ENCODE results near the gene PAGE3.

PAGE3 gene

DNA sequence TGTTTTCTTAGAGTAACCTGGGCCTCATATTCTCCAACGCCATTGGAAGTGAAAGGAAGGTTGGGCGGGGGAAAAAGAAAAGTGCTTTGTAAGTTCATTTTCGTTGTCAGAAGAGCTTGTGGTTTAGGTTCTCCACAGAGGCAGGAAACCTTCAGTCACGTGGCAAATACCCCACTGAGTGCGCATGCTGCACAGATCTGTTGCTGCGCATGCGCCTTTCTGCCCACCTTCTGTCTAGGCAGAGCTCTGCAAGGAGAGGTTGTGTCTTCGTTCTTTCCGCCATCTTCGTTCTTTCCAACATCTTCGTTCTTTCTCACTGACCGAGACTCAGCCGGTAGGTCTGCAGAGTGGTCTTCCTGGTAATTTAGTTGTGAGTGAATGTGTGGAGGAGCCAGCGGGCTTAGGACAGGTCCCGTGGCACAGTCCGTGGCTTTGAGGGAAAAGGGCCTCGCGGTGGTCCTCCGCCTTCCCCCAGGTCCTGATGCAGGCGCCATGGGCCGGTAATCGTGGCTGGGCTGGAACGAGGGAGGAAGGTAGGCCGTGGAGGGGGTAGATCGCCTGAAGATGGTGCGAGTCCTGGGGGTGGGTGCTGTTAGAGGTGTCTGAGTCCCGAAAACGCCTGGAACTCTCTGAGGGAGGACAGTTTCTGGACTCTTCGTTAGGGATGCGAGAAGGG lies 44.5 kb downstream of the PAGE3 start, which contains the start of gene PAGE5:
Gene PAGE5 (plus strand): TSS at position 228 of the 676 bp plus-strand sequence. CDS start 1,037 bp downstream, outside the sequence.
- TF ChIP-seq, protein P1, sequence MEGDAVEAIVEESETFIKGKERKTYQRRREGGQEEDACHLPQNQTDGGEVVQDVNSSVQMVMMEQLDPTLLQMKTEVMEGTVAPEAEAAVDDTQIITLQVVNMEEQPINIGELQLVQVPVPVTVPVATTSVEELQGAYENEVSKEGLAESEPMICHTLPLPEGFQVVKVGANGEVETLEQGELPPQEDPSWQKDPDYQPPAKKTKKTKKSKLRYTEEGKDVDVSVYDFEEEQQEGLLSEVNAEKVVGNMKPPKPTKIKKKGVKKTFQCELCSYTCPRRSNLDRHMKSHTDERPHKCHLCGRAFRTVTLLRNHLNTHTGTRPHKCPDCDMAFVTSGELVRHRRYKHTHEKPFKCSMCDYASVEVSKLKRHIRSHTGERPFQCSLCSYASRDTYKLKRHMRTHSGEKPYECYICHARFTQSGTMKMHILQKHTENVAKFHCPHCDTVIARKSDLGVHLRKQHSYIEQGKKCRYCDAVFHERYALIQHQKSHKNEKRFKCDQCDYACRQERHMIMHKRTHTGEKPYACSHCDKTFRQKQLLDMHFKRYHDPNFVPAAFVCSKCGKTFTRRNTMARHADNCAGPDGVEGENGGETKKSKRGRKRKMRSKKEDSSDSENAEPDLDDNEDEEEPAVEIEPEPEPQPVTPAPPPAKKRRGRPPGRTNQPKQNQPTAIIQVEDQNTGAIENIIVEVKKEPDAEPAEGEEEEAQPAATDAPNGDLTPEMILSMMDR (IDR thresholded peaks at IDR 0.05; ENCODE audit: borderline replicate concordance, insufficient read depth, low read depth, low read length) = no peak

DNA sequence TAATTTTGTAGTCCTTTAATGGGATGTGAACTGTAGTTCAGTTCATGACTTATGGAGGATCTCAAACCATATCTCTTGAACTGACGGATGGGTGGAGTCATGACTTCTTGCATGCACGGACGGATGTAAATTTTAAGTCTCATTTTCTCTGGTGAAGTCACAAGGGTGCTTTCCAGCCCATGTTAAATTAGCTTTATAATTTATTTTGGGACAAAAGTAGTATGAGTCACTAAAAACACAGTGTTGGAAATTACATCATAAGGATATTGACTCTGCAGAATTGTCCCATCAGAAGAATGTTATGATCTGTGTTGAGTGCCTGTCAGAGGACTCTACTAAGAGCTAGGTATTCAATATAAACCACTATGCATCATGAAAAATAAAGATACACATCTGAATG lies 51.3 kb downstream of the PAGE3 start:
- TF ChIP-seq, protein P1 (IDR thresholded peaks at IDR 0.05; ENCODE audit: borderline replicate concordance, insufficient read depth, low read depth, low read length) = no peak

More for the DNA sequence above, 44.5 kb downstream of the PAGE3 start, which contains the start of gene PAGE5:
- H3K4me3 ChIP-seq (ENCODE audit: low read depth, low read length) = no peak within 1 kb of the TSS

DNA sequence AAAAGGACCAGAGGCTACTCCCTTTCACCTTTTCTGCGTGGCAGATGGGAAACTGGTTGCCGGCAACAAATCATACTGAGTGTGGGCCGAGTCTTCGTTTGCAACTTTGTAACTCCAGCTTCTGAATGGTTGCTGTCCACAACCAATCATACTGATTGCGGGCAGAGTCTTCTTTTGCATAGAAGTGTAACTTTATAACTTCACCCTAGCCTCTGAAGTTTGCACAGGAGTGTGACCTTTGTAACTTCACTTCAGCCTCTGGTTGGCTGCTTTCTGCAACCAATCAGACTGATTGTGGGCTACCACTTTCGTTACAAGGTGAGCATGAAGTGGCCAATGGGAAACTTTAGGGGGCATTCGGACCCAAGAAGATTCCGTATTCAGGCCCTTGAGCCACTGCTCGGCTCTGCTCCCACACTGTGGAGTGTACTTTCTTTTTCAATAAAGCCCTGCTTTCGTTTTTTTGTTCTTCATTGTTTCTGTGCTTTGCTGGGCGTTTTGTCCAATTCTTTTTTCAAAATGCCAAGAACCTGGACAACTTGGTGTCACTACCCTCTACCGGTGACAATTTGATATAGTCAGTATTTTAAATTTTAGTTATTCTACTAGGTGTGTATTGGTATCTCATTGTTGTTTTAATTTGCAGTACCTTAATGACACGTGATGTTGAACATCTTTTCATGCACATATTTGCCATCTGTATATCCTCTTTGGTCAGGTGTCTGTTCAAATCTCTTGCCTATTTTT lies 53.6 kb downstream of the PAGE3 start:
- H3K4me3 ChIP-seq (ENCODE audit: low read depth, low read length) = no peak overlapping the region
- TF ChIP-seq, protein P1 (IDR thresholded peaks at IDR 0.05; ENCODE audit: borderline replicate concordance, insufficient read depth, low read depth, low read length) = no peak

More for the DNA sequence above, 51.3 kb downstream of the PAGE3 start:
- H3K4me3 ChIP-seq (ENCODE audit: low read depth, low read length) = no peak overlapping the region
